ENCODE data around the gene RNF152. TPM values are rescaled to one million over a fixed set of nuclear protein-coding genes. Genes with fewer than 3 reads are reported as not detected.

The RNF152 gene
- total RNA-seq, 1 donor from 2014 or later = 24.1 TPM

DNA sequence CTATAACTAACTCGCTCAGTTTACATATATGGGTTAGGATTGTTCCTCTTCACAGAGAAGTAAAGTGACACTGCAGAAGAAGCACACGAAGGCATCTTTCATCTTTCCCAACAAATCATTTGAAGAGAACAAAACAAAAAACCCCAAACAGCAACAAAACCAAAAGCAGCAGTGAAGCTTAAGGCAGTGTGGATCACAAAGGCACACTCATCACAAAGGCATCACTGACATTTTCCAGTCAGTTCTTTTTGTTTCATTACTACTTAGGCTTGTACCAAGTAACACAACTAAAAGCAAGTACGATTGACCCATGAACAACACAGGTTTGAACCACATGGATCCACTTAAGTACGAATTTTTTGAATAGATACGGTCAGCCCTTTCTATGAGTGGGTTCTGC lies 75.7 kb downstream of the RNF152 start:
- Histone ChIP-seq H3K9ac (no peak overlapping the region), H3K4me2 (no peak overlapping the region), H3F3A (ENCODE audit: low read depth) (no peaks in the 10 kb centered on the region), H3K27ac (no peak overlapping the region), H3K36me3 (no peaks in the 10 kb centered on the region), H3K79me2 (ENCODE audit: low read depth) (peaks cover 13% of the 10 kb centered on the region), H2AFZ (replicated peaks) (no peak overlapping the region), H3K4me3 (no peak overlapping the region), H3K9me3 (ENCODE audit: low read depth) (no peaks in the 10 kb centered on the region), H3K4me1 (no peaks in the 10 kb centered on the region), H4K20me1 (ENCODE audit: low read depth) (no peaks in the 10 kb centered on the region), H3K27me3 (no peaks in the 10 kb centered on the region)
- Mint-ChIP-seq H3K4me1 (no peaks in the 10 kb centered on the region), H3K9me3 (peaks cover 8% of the 10 kb centered on the region), H3K27ac (no peak overlapping the region), H3K27me3 (ENCODE audit: insufficient read depth, low read depth) (no peaks in the 10 kb centered on the region), H3K4me3 (no peak overlapping the region), H3K36me3 (peaks cover 68% of the 10 kb centered on the region)
- DNase-seq (ENCODE audit: low spot score) = no peak
- no peak for TF ChIP-seq EZH2phosphoT487 (IDR thresholded peaks at IDR 0.05)
- no peak for TF ChIP-seq EZH2 (IDR thresholded peaks at IDR 0.05)
- TF ChIP-seq, protein P1, sequence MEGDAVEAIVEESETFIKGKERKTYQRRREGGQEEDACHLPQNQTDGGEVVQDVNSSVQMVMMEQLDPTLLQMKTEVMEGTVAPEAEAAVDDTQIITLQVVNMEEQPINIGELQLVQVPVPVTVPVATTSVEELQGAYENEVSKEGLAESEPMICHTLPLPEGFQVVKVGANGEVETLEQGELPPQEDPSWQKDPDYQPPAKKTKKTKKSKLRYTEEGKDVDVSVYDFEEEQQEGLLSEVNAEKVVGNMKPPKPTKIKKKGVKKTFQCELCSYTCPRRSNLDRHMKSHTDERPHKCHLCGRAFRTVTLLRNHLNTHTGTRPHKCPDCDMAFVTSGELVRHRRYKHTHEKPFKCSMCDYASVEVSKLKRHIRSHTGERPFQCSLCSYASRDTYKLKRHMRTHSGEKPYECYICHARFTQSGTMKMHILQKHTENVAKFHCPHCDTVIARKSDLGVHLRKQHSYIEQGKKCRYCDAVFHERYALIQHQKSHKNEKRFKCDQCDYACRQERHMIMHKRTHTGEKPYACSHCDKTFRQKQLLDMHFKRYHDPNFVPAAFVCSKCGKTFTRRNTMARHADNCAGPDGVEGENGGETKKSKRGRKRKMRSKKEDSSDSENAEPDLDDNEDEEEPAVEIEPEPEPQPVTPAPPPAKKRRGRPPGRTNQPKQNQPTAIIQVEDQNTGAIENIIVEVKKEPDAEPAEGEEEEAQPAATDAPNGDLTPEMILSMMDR (IDR thresholded peaks at IDR 0.05) = no peak

DNA sequence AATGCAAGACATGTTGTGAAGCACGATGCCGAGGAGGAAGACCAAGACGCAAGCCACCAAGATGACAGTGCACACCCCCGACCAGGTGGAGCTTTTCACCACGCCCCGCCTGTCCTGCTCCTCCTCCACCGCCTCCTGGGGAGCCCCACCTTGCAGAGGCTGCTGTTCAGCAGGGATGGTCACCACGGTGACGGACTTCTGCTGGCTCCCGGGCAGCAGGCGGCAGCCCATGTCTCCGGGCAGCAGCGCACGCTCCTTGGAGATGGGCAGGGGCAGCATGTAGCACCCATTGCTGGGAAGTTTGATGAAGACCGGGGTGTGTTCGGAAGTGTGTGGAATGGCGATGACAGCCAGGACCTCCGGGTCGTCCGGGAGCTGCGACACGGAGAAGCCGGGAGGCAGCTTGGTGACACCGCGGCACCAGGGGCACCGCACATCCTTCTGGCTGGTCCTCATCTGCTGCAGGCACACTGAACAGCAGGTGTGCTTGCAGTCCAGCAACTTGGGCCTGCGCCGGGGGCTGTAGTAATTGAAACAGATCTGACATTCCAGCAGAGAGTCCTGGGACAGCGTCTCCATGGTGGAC lies 76.8 kb downstream of the RNF152 start:
- no peaks in the 10 kb centered on the region for H3K27me3 ChIP-seq
- no peak overlapping the region for H2AFZ ChIP-seq (replicated peaks)
- no peaks in the 10 kb centered on the region for H3K4me1 Mint-ChIP-seq
- H3K79me2 ChIP-seq (ENCODE audit: low read depth) = peaks cover 13% of the 10 kb centered on the region
- H3K4me3 ChIP-seq = no peak overlapping the region
- H3K27me3 Mint-ChIP-seq (ENCODE audit: insufficient read depth, low read depth) = no peaks in the 10 kb centered on the region
- H3K4me1 ChIP-seq = no peaks in the 10 kb centered on the region
- H3K9me3 ChIP-seq (ENCODE audit: low read depth) = no peaks in the 10 kb centered on the region
- H3K36me3 ChIP-seq = no peaks in the 10 kb centered on the region
- H3K4me2 ChIP-seq = no peak overlapping the region
- no peaks in the 10 kb centered on the region for H4K20me1 ChIP-seq (ENCODE audit: low read depth)
- no peak overlapping the region for H3K27ac Mint-ChIP-seq
- H3K27ac ChIP-seq = no peak overlapping the region
- H3F3A ChIP-seq (ENCODE audit: low read depth) = no peaks in the 10 kb centered on the region
- H3K4me3 Mint-ChIP-seq = no peak overlapping the region
- TF ChIP-seq, protein P1 (IDR thresholded peaks at IDR 0.05) = no peak
- no peak for TF ChIP-seq EZH2phosphoT487 (IDR thresholded peaks at IDR 0.05)
- TF ChIP-seq EZH2 (IDR thresholded peaks at IDR 0.05) = no peak
- peaks cover 8% of the 10 kb centered on the region for H3K9me3 Mint-ChIP-seq
- H3K36me3 Mint-ChIP-seq = peaks cover 62% of the 10 kb centered on the region
- no peak overlapping the region for H3K9ac ChIP-seq
- DNase-seq (ENCODE audit: low spot score) = no peak

GRCh38 chr18:61808286-61808685 lies 84.5 kb downstream of the RNF152 start:
- TF ChIP-seq EZH2phosphoT487 (IDR thresholded peaks at IDR 0.05) = no peak
- TF ChIP-seq, protein P1 (IDR thresholded peaks at IDR 0.05) = no peak
- TF ChIP-seq EZH2 (IDR thresholded peaks at IDR 0.05) = no peak

More at GRCh38 chr18:61808286-61808685, 84.5 kb downstream of the RNF152 start:
- Histone ChIP-seq H3K27ac (no peak overlapping the region), H3K9ac (no peak overlapping the region), H4K20me1 (ENCODE audit: low read depth) (no peaks in the 10 kb centered on the region), H2AFZ (replicated peaks) (no peak overlapping the region), H3K79me2 (ENCODE audit: low read depth) (no peaks in the 10 kb centered on the region), H3K4me1 (peaks cover 22% of the 10 kb centered on the region), H3K4me2 (no peak overlapping the region), H3K36me3 (no peaks in the 10 kb centered on the region), H3K9me3 (ENCODE audit: low read depth) (no peaks in the 10 kb centered on the region), H3K27me3 (no peaks in the 10 kb centered on the region), H3F3A (ENCODE audit: low read depth) (peaks cover 11% of the 10 kb centered on the region), H3K4me3 (no peak overlapping the region)
- H3K9me3 Mint-ChIP-seq = no peaks in the 10 kb centered on the region
- H3K4me3 Mint-ChIP-seq = no peak overlapping the region
- peaks cover 17% of the 10 kb centered on the region for H3K4me1 Mint-ChIP-seq
- no peak overlapping the region for H3K27ac Mint-ChIP-seq
- peaks cover 22% of the 10 kb centered on the region for H3K36me3 Mint-ChIP-seq
- peaks cover 2% of the 10 kb centered on the region for H3K27me3 Mint-ChIP-seq (ENCODE audit: insufficient read depth, low read depth)
- no peak for DNase-seq (ENCODE audit: low spot score)
